ENCODE measurements around the gene FABP7.

The FABP7 gene

GRCh38 chr6:122758927-122759334 is 20.6 kb upstream of the FABP7 start:
- Histone ChIP-seq H3K9ac (ENCODE audit: low read depth, low read length) (no peak overlapping the region), H3K4me3 (ENCODE audit: low read depth, low read length) (no peak overlapping the region), H3K4me1 (ENCODE audit: control insufficient read depth, insufficient read depth, low read length) (0 out of 2 replicates have a peak, but pooled peaks cover 4% of the 10 kb centered on the region), H3K27me3 (ENCODE audit: control insufficient read depth, insufficient read depth, low read length) (peaks cover 27% of the 10 kb centered on the region), H3K36me3 (ENCODE audit: control insufficient read depth, insufficient read depth, low read length) (no peaks in the 10 kb centered on the region), H3K9me3 (ENCODE audit: control insufficient read depth, insufficient read depth, low read length) (no peaks in the 10 kb centered on the region), H3K27ac (ENCODE audit: low read depth, low read length) (no peak overlapping the region)

GRCh38 chr6:122760330-122760729 is 19.2 kb upstream of the FABP7 start:
- Histone ChIP-seq H3K27ac (ENCODE audit: low read depth, low read length) (no peak overlapping the region), H3K4me1 (ENCODE audit: control insufficient read depth, insufficient read depth, low read length) (0 out of 2 replicates have a peak, but pooled peaks cover 4% of the 10 kb centered on the region), H3K27me3 (ENCODE audit: control insufficient read depth, insufficient read depth, low read length) (peaks cover 16% of the 10 kb centered on the region), H3K36me3 (ENCODE audit: control insufficient read depth, insufficient read depth, low read length) (no peaks in the 10 kb centered on the region), H3K9me3 (ENCODE audit: control insufficient read depth, insufficient read depth, low read length) (no peaks in the 10 kb centered on the region), H3K9ac (ENCODE audit: low read depth, low read length) (no peak overlapping the region), H3K4me3 (ENCODE audit: low read depth, low read length) (no peak overlapping the region)

GRCh38 chr6:122766256-122766655 is 13.3 kb upstream of the FABP7 start:
- no peaks in the 10 kb centered on the region for H3K36me3 ChIP-seq (ENCODE audit: control insufficient read depth, insufficient read depth, low read length)
- H3K9ac ChIP-seq (ENCODE audit: low read depth, low read length), result no peak overlapping the region
- H3K27me3 ChIP-seq (ENCODE audit: control insufficient read depth, insufficient read depth, low read length), result no peaks in the 10 kb centered on the region
- H3K4me3 ChIP-seq (ENCODE audit: low read depth, low read length), result no peak overlapping the region
- peaks cover 6% of the 10 kb centered on the region; the same call in 1 of the 2 replicates for H3K4me1 ChIP-seq (ENCODE audit: control insufficient read depth, insufficient read depth, low read length)
- no peak overlapping the region for H3K27ac ChIP-seq (ENCODE audit: low read depth, low read length)
- no peaks in the 10 kb centered on the region for H3K9me3 ChIP-seq (ENCODE audit: control insufficient read depth, insufficient read depth, low read length)

GRCh38 chr6:122770835-122771601 is 8.5 kb upstream of the FABP7 start:
- H3K9ac ChIP-seq (ENCODE audit: low read depth, low read length), result no peak overlapping the region
- H3K4me3 ChIP-seq (ENCODE audit: low read depth, low read length), result no peak overlapping the region
- no peaks in the 10 kb centered on the region for H3K36me3 ChIP-seq (ENCODE audit: control insufficient read depth, insufficient read depth, low read length)
- no peak overlapping the region for H3K27ac ChIP-seq (ENCODE audit: low read depth, low read length)
- peaks cover 6% of the 10 kb centered on the region; the same call in 1 of the 2 replicates for H3K4me1 ChIP-seq (ENCODE audit: control insufficient read depth, insufficient read depth, low read length)
- H3K9me3 ChIP-seq (ENCODE audit: control insufficient read depth, insufficient read depth, low read length), result no peaks in the 10 kb centered on the region
- H3K27me3 ChIP-seq (ENCODE audit: control insufficient read depth, insufficient read depth, low read length), result no peaks in the 10 kb centered on the region

- Histone ChIP-seq H3K9ac (ENCODE audit: low read depth, low read length) (no peak overlapping the region), H3K4me3 (ENCODE audit: low read depth, low read length) (no peak overlapping the region), H3K27ac (ENCODE audit: low read depth, low read length) (no peak overlapping the region), H3K9me3 (ENCODE audit: control insufficient read depth, insufficient read depth, low read length) (no peaks in the 10 kb centered on the region), H3K4me1 (ENCODE audit: control insufficient read depth, insufficient read depth, low read length) (peaks cover 6% of the 10 kb centered on the region; the same call in 1 of the 2 replicates), H3K36me3 (ENCODE audit: control insufficient read depth, insufficient read depth, low read length) (no peaks in the 10 kb centered on the region), H3K27me3 (ENCODE audit: control insufficient read depth, insufficient read depth, low read length) (no peaks in the 10 kb centered on the region)
Measured at GRCh38 chr6:122772724-122773415, 6.6 kb upstream of the FABP7 start.

- Histone ChIP-seq H3K9me3 (ENCODE audit: control insufficient read depth, insufficient read depth, low read length) (no peaks in the 10 kb centered on the region), H3K4me3 (ENCODE audit: low read depth, low read length) (no peak overlapping the region), H3K9ac (ENCODE audit: low read depth, low read length) (no peak overlapping the region), H3K4me1 (ENCODE audit: control insufficient read depth, insufficient read depth, low read length) (peaks cover 30% of the 10 kb centered on the region), H3K27me3 (ENCODE audit: control insufficient read depth, insufficient read depth, low read length) (no peaks in the 10 kb centered on the region), H3K36me3 (ENCODE audit: control insufficient read depth, insufficient read depth, low read length) (no peaks in the 10 kb centered on the region), H3K27ac (ENCODE audit: low read depth, low read length) (no peak overlapping the region)
Measured at GRCh38 chr6:122775975-122776374, 3.5 kb upstream of the FABP7 start.

- H3K36me3 ChIP-seq (ENCODE audit: control insufficient read depth, insufficient read depth, low read length), result no peaks in the 10 kb centered on the region
- no peak overlapping the region for H3K4me3 ChIP-seq (ENCODE audit: low read depth, low read length)
Measured at GRCh38 chr6:122778302-122778701, 1.2 kb upstream of the FABP7 start.

GRCh38 chr6:122778985-122779661 is 393 bp upstream of the FABP7 start:
- Histone ChIP-seq H3K9me3 (ENCODE audit: control insufficient read depth, insufficient read depth, low read length) (no peaks in the 10 kb centered on the region), H3K27ac (ENCODE audit: low read depth, low read length) (peak overlapping the region; percentile 71), H3K27me3 (ENCODE audit: control insufficient read depth, insufficient read depth, low read length) (no peaks in the 10 kb centered on the region), H3K4me1 (ENCODE audit: control insufficient read depth, insufficient read depth, low read length) (peaks cover 28% of the 10 kb centered on the region), H3K36me3 (ENCODE audit: control insufficient read depth, insufficient read depth, low read length) (no peaks in the 10 kb centered on the region), H3K9ac (ENCODE audit: low read depth, low read length) (no peak overlapping the region), H3K4me3 (ENCODE audit: low read depth, low read length) (peak overlapping the region; percentile 34; the same call in 1 of the 2 replicates)

More at GRCh38 chr6:122778302-122778701, 1.2 kb upstream of the FABP7 start:
- no peaks in the 10 kb centered on the region for H3K27me3 ChIP-seq (ENCODE audit: control insufficient read depth, insufficient read depth, low read length)
- H3K4me1 ChIP-seq (ENCODE audit: control insufficient read depth, insufficient read depth, low read length), result peaks cover 28% of the 10 kb centered on the region
- no peak overlapping the region for H3K27ac ChIP-seq (ENCODE audit: low read depth, low read length)
- H3K9me3 ChIP-seq (ENCODE audit: control insufficient read depth, insufficient read depth, low read length), result no peaks in the 10 kb centered on the region
- no peak overlapping the region for H3K9ac ChIP-seq (ENCODE audit: low read depth, low read length)

GRCh38 chr6:122780114-122780513 is 598 bp downstream of the FABP7 start:
- no peaks in the 10 kb centered on the region for H3K27me3 ChIP-seq (ENCODE audit: control insufficient read depth, insufficient read depth, low read length)
- H3K9me3 ChIP-seq (ENCODE audit: control insufficient read depth, insufficient read depth, low read length), result no peaks in the 10 kb centered on the region
- H3K4me1 ChIP-seq (ENCODE audit: control insufficient read depth, insufficient read depth, low read length), result peaks cover 28% of the 10 kb centered on the region
- no peak overlapping the region for H3K4me3 ChIP-seq (ENCODE audit: low read depth, low read length)
- no peaks in the 10 kb centered on the region for H3K36me3 ChIP-seq (ENCODE audit: control insufficient read depth, insufficient read depth, low read length)
- H3K27ac ChIP-seq (ENCODE audit: low read depth, low read length), result no peak overlapping the region
- H3K9ac ChIP-seq (ENCODE audit: low read depth, low read length), result no peak overlapping the region

- no peak overlapping the region for H3K4me3 ChIP-seq (ENCODE audit: low read depth, low read length)
- H3K9me3 ChIP-seq (ENCODE audit: control insufficient read depth, insufficient read depth, low read length), result no peaks in the 10 kb centered on the region
- peaks cover 41% of the 10 kb centered on the region for H3K4me1 ChIP-seq (ENCODE audit: control insufficient read depth, insufficient read depth, low read length)
- no peaks in the 10 kb centered on the region for H3K36me3 ChIP-seq (ENCODE audit: control insufficient read depth, insufficient read depth, low read length)
- no peak overlapping the region for H3K9ac ChIP-seq (ENCODE audit: low read depth, low read length)
- H3K27ac ChIP-seq (ENCODE audit: low read depth, low read length), result no peak overlapping the region
- H3K27me3 ChIP-seq (ENCODE audit: control insufficient read depth, insufficient read depth, low read length), result no peaks in the 10 kb centered on the region
Measured at GRCh38 chr6:122781716-122782115, 2.2 kb downstream of the FABP7 start.

- Histone ChIP-seq H3K27ac (ENCODE audit: low read depth, low read length) (no peak overlapping the region), H3K36me3 (ENCODE audit: control insufficient read depth, insufficient read depth, low read length) (no peaks in the 10 kb centered on the region), H3K27me3 (ENCODE audit: control insufficient read depth, insufficient read depth, low read length) (peaks cover 17% of the 10 kb centered on the region), H3K9me3 (ENCODE audit: control insufficient read depth, insufficient read depth, low read length) (no peaks in the 10 kb centered on the region), H3K4me1 (ENCODE audit: control insufficient read depth, insufficient read depth, low read length) (peaks cover 53% of the 10 kb centered on the region), H3K4me3 (ENCODE audit: low read depth, low read length) (no peak overlapping the region), H3K9ac (ENCODE audit: low read depth, low read length) (no peak overlapping the region)
Measured at GRCh38 chr6:122783401-122783800, 3.9 kb downstream of the FABP7 start.
